K562 (cell line): Measurements from ENCODE around the gene FAM184B. TPM values are rescaled to one million over a fixed set of nuclear protein-coding genes. Genes with fewer than 3 reads are reported as not detected.
A peak's percentile ranks its signal among the peaks of the same experiment; 100 is the strongest.

ENCODE experiments used
- ARID1B ChIP-seq: fragments of 450-650 bp; IDR thresholded peaks from 2 replicates; pipeline ENCODE4 v1.6.1; 2016; ENCODE audit warnings: antibody characterized with exemption, mild to moderate bottlenecking, inconsistent platforms
- BCOR ChIP-seq: fragments of 450-650 bp; IDR thresholded peaks from 2 replicates; pipeline ENCODE4 v1.6.1; 2016
- BRCA1 ChIP-seq, 2 experiments: fragments of 450-650 bp in 1 of 2; sonication (generic) in 1 of 2; formaldehyde crosslinking in 1 of 2; IDR thresholded peaks; 2 replicates each; pipeline versions ENCODE4 v1.5.0 to v1.6.1; 2017 to 2020; ENCODE audit warnings: mild to moderate bottlenecking in 1 of 2, missing genetic modification reagents in 1 of 2
- CBX1 ChIP-seq: sonication (generic); IDR thresholded peaks from 2 replicates; pipeline ENCODE4 v1.6.1; 2016; ENCODE audit warnings: antibody characterized with exemption, low read depth, mild to moderate bottlenecking
- CREM ChIP-seq: IDR thresholded peaks from 2 replicates; pipeline ENCODE4 v1.6.1; 2014; ENCODE audit warnings: antibody characterized with exemption, low read depth
- DACH1 ChIP-seq: fragments of 450-650 bp; IDR thresholded peaks from 2 replicates; pipeline ENCODE4 v1.6.1; 2018; ENCODE audit not compliant: partially characterized antibody
- EZH2 ChIP-seq: IDR thresholded peaks from 2 replicates; pipeline ENCODE4 v1.6.1; 2012; ENCODE audit warnings: low read depth, mild to moderate bottlenecking, inconsistent platforms, low read length, borderline replicate concordance
- HSF4 ChIP-seq: fragments of 250-450 bp; sonication (Bioruptor Pico); IDR thresholded peaks from 2 replicates; pipeline ENCODE4 v2.1.2; 2022; ENCODE audit warnings: mild to moderate bottlenecking, moderate library complexity, borderline replicate concordance
- IRF9 ChIP-seq: fragments of 450-650 bp; IDR thresholded peaks from 2 replicates; pipeline ENCODE4 v1.6.1; 2016; ENCODE audit warnings: missing biosample characterization, missing genetic modification characterization
- JUND ChIP-seq, 2 experiments: IDR thresholded peaks; 2 replicates in 1 of 2; 3 replicates in 1 of 2; pipeline ENCODE4 v1.6.1; 2011; ENCODE audit warnings: borderline replicate concordance in 2 of 2, low read depth in 2 of 2, low read length in 2 of 2, improper control_type of control experiment in 1 of 2, missing biosample characterization in 1 of 2, missing genetic modification characterization in 1 of 2, missing genetic modification reagents in 1 of 2
- PHF8 ChIP-seq: fragments of 200-600 bp; sonication (generic); IDR thresholded peaks from 2 replicates; pipeline ENCODE4 v1.6.1; 2012; ENCODE audit warnings: mixed run types, mild to moderate bottlenecking, inconsistent platforms, low read length, moderate library complexity, borderline replicate concordance
- SUPT5H ChIP-seq: fragments of 450-650 bp; IDR thresholded peaks from 2 replicates; pipeline ENCODE4 v1.6.1; 2016
- TAF9B ChIP-seq: fragments of 450-650 bp; IDR thresholded peaks from 2 replicates; pipeline ENCODE4 v1.6.1; 2018; ENCODE audit warnings: mild to moderate bottlenecking; ENCODE audit not compliant: partially characterized antibody
- TEAD4 ChIP-seq, 2 experiments: sonication (generic) in 1 of 2; formaldehyde crosslinking in 1 of 2; IDR thresholded peaks; 2 replicates each; pipeline versions ENCODE4 v1.6.1 to v1.8.0; 2012 to 2022; ENCODE audit warnings: borderline replicate concordance in 1 of 2, inconsistent platforms in 1 of 2, low read length in 1 of 2, mild to moderate bottlenecking in 1 of 2, missing genetic modification reagents in 1 of 2
- ZNF408 ChIP-seq: fragments of 250-450 bp; sonication (Bioruptor Pico); IDR thresholded peaks from 2 replicates; pipeline ENCODE4 v1.4.0; 2020; ENCODE audit warnings: low read depth, mild to moderate bottlenecking, moderate library complexity
- ZNF644 ChIP-seq: fragments of 200-800 bp; sonication (Bioruptor generic); IDR thresholded peaks from 2 replicates; pipeline ENCODE4 v1.6.1; 2016; ENCODE audit warnings: low read depth, missing genetic modification characterization, missing compliant biosample characterization
- polyA plus RNA-seq, 8 experiments: library from polyadenylated mRNA; depleted of rRNA in 4 of 8; stranded (reverse) in 5 of 8; unstranded in 3 of 8; fragments of >200 nt; fragmentation: Nextera tagmentation in 2 of 8; fragmentation: Illumina TruSeq in 1 of 8; extraction: Ambion mirVana in 2 of 8; extraction: Trizol in 1 of 8; gene quantifications; 2 replicates each; pipeline versions ENCODE4 v1.2.1 to v1.2.3, GENCODE V29; 2011 to 2014; ENCODE audit warnings: inconsistent platforms in 1 of 8, missing spikeins in 1 of 8
- total RNA-seq, 7 experiments: library from RNA; depleted of rRNA in 6 of 7; stranded (reverse); fragments of >200 nt in 6 of 7; fragmentation: Illumina TruSeq in 2 of 7; extraction: Trizol in 2 of 7; gene quantifications; 2 replicates each; pipeline versions ENCODE4 v1.2.1 to v1.2.3, GENCODE V29; 2011 to 2021; ENCODE audit warnings: low replicate concordance in 1 of 7
- TF ChIP-seq, protein P1 (sequence below): fragments of 450-650 bp; IDR thresholded peaks from 2 replicates; pipeline ENCODE4 v1.6.1; 2016; ENCODE audit warnings: borderline replicate concordance
- TF ChIP-seq, protein P2 (sequence below): sonication (generic); formaldehyde crosslinking; IDR thresholded peaks from 2 replicates; pipeline ENCODE4 v1.8.0; 2023; ENCODE audit warnings: mild to moderate bottlenecking, missing genetic modification reagents
- TF ChIP-seq, protein P3 (sequence below): fragments of 150-350 bp; conservative IDR thresholded peaks from 2 replicates; pipeline ENCODE4 v1.6.1; 2014; ENCODE audit warnings: low read length

Gene FAM184B
- total and polyA plus RNA-seq, 9 of the 15 experiments (the other 6 are each of a cell fraction or from before 2014, with no cell fraction given), result not detected

GRCh38 chr4:17614416-17615299 lies 166.8 kb downstream of the FAM184B start, which contains the start of gene MED28 (continued):
- TF ChIP-seq TEAD4 (IDR thresholded peaks at IDR 0.05; ENCODE audit: low read length), result no peak
- TF ChIP-seq TEAD4 (CRISPR knock-in tag; IDR thresholded peaks at IDR 0.05; ENCODE audit: borderline replicate concordance), result no peak
- TF ChIP-seq IRF9 (tag), result 0 out of 2 replicates have a peak, but pooled peaks have one; percentile 24
- peak; percentile 11; the same call in 1 of the 2 replicates for TF ChIP-seq ARID1B
- no peak for TF ChIP-seq BRCA1 (IDR thresholded peaks at IDR 0.05)
- no peak for TF ChIP-seq BRCA1 (CRISPR knock-in tag; IDR thresholded peaks at IDR 0.05)
- TF ChIP-seq HSF4 (CRISPR knock-in tag), result no peak
- TF ChIP-seq, protein P1, sequence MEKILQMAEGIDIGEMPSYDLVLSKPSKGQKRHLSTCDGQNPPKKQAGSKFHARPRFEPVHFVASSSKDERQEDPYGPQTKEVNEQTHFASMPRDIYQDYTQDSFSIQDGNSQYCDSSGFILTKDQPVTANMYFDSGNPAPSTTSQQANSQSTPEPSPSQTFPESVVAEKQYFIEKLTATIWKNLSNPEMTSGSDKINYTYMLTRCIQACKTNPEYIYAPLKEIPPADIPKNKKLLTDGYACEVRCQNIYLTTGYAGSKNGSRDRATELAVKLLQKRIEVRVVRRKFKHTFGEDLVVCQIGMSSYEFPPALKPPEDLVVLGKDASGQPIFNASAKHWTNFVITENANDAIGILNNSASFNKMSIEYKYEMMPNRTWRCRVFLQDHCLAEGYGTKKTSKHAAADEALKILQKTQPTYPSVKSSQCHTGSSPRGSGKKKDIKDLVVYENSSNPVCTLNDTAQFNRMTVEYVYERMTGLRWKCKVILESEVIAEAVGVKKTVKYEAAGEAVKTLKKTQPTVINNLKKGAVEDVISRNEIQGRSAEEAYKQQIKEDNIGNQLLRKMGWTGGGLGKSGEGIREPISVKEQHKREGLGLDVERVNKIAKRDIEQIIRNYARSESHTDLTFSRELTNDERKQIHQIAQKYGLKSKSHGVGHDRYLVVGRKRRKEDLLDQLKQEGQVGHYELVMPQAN, result peak; percentile 86
- no peak for TF ChIP-seq EZH2
- TF ChIP-seq BCOR, result 0 out of 2 replicates have a peak, but pooled peaks have one; percentile 15
- TF ChIP-seq CBX1, result 0 out of 2 replicates have a peak, but pooled peaks have one; percentile 31
- peak; percentile 43; the same call in 1 of the 2 replicates for TF ChIP-seq CREM
- TF ChIP-seq JUND (IDR thresholded peaks at IDR 0.05; ENCODE audit: borderline replicate concordance, low read depth, low read length), result no peak
- no peak for TF ChIP-seq JUND (tag; IDR thresholded peaks at IDR 0.05; ENCODE audit: borderline replicate concordance, low read depth, low read length)
- TF ChIP-seq, protein P2, sequence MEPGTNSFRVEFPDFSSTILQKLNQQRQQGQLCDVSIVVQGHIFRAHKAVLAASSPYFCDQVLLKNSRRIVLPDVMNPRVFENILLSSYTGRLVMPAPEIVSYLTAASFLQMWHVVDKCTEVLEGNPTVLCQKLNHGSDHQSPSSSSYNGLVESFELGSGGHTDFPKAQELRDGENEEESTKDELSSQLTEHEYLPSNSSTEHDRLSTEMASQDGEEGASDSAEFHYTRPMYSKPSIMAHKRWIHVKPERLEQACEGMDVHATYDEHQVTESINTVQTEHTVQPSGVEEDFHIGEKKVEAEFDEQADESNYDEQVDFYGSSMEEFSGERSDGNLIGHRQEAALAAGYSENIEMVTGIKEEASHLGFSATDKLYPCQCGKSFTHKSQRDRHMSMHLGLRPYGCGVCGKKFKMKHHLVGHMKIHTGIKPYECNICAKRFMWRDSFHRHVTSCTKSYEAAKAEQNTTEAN (CRISPR knock-in tag), result no peak
- TF ChIP-seq ZNF408 (CRISPR knock-in tag), result no peak
- no peak for TF ChIP-seq ZNF644 (tag)
- TF ChIP-seq, protein P3, sequence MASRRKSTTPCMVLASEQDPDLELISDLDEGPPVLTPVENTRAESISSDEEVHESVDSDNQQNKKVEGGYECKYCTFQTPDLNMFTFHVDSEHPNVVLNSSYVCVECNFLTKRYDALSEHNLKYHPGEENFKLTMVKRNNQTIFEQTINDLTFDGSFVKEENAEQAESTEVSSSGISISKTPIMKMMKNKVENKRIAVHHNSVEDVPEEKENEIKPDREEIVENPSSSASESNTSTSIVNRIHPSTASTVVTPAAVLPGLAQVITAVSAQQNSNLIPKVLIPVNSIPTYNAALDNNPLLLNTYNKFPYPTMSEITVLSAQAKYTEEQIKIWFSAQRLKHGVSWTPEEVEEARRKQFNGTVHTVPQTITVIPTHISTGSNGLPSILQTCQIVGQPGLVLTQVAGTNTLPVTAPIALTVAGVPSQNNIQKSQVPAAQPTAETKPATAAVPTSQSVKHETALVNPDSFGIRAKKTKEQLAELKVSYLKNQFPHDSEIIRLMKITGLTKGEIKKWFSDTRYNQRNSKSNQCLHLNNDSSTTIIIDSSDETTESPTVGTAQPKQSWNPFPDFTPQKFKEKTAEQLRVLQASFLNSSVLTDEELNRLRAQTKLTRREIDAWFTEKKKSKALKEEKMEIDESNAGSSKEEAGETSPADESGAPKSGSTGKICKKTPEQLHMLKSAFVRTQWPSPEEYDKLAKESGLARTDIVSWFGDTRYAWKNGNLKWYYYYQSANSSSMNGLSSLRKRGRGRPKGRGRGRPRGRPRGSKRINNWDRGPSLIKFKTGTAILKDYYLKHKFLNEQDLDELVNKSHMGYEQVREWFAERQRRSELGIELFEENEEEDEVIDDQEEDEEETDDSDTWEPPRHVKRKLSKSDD, result peak; percentile 45; the same call in 1 of the 2 replicates
- peak; percentile 95 for TF ChIP-seq TAF9B
- no peak for TF ChIP-seq DACH1
- peak; percentile 97 for TF ChIP-seq PHF8
- peak; percentile 93 for TF ChIP-seq SUPT5H
